ENCODE measurements around the gene DIS3.
"Not testable (repeated sequence)": the region's sequence is repeated elsewhere in the genome, so short reads cannot be mapped to it uniquely, and the experiment has no call there.

Gene DIS3

GRCh38 chr13:72792640-72793039 is 10.9 kb upstream of the DIS3 start:
- Histone ChIP-seq H3K27me3 (ENCODE audit: insufficient read depth, low read length) (no peaks in the 10 kb centered on the region), H3K9ac (ENCODE audit: low read depth, low read length) (no peak overlapping the region), H3K4me3 (ENCODE audit: low read length) (no peak overlapping the region), H3K36me3 (ENCODE audit: insufficient read depth, low read length) (peaks cover 56% of the 10 kb centered on the region), H3K27ac (ENCODE audit: low read depth, low read length) (no peak overlapping the region), H3K9me3 (ENCODE audit: insufficient read depth, low read depth, low read length) (no peaks in the 10 kb centered on the region), H3K4me1 (ENCODE audit: insufficient read depth, low read length) (no peaks in the 10 kb centered on the region)
- 100% methylated on average over 1 of the region's 2 CpGs for WGBS

- H3K4me3 ChIP-seq (ENCODE audit: low read length): no peak overlapping the region
- no peak overlapping the region for H3K9ac ChIP-seq (ENCODE audit: low read depth, low read length)
- no peaks in the 10 kb centered on the region for H3K4me1 ChIP-seq (ENCODE audit: insufficient read depth, low read length)
- H3K27ac ChIP-seq (ENCODE audit: low read depth, low read length): no peak overlapping the region
- H3K36me3 ChIP-seq (ENCODE audit: insufficient read depth, low read length): peaks cover 44% of the 10 kb centered on the region
- H3K9me3 ChIP-seq (ENCODE audit: insufficient read depth, low read depth, low read length): no peaks in the 10 kb centered on the region
- WGBS: no CpG with 5 or more reads among the region's 1 CpG
- H3K27me3 ChIP-seq (ENCODE audit: insufficient read depth, low read length): no peaks in the 10 kb centered on the region
These were observed 7.1 kb upstream of the DIS3 start for GRCh38 chr13:72788831-72789230.

GRCh38 chr13:72784679-72785078 is 3.0 kb upstream of the DIS3 start:
- WGBS: 94% methylated on average over 4 of the region's 4 CpGs
- H3K4me1 ChIP-seq (ENCODE audit: insufficient read depth, low read length): peaks cover 14% of the 10 kb centered on the region; the same call in 1 of the 2 replicates
- not testable (repeated sequence) for H3K27me3 ChIP-seq (ENCODE audit: insufficient read depth, low read length); H3K9ac ChIP-seq (ENCODE audit: low read depth, low read length); H3K9me3 ChIP-seq (ENCODE audit: insufficient read depth, low read depth, low read length); H3K27ac ChIP-seq (ENCODE audit: low read depth, low read length); H3K4me3 ChIP-seq (ENCODE audit: low read length)
- peaks cover 34% of the 10 kb centered on the region for H3K36me3 ChIP-seq (ENCODE audit: insufficient read depth, low read length)

GRCh38 chr13:72782717-72783116 is 1.0 kb upstream of the DIS3 start:
- peak overlapping the region; percentile 79 for H3K4me3 ChIP-seq (ENCODE audit: low read length)
- peak overlapping the region; percentile 62; the same call in 1 of the 2 replicates for H3K9ac ChIP-seq (ENCODE audit: low read depth, low read length)
- H3K4me1 ChIP-seq (ENCODE audit: insufficient read depth, low read length): peaks cover 14% of the 10 kb centered on the region; the same call in 1 of the 2 replicates
- no peaks in the 10 kb centered on the region for H3K27me3 ChIP-seq (ENCODE audit: insufficient read depth, low read length)
- WGBS: 3% methylated on average over 4 of the region's 7 CpGs
- peaks cover 51% of the 10 kb centered on the region for H3K36me3 ChIP-seq (ENCODE audit: insufficient read depth, low read length)
- H3K27ac ChIP-seq (ENCODE audit: low read depth, low read length): no peak overlapping the region
- H3K9me3 ChIP-seq (ENCODE audit: insufficient read depth, low read depth, low read length): no peaks in the 10 kb centered on the region

- 100% methylated on average over 1 of the region's 2 CpGs for WGBS
- peaks cover 100% of the 10 kb centered on the region for H3K36me3 ChIP-seq (ENCODE audit: insufficient read depth, low read length)
- no peak overlapping the region for H3K27ac ChIP-seq (ENCODE audit: low read depth, low read length)
These were observed 7.7 kb downstream of the DIS3 start for GRCh38 chr13:72774019-72774418.

GRCh38 chr13:72763411-72763810 is 18.3 kb downstream of the DIS3 start:
- H3K27me3 ChIP-seq (ENCODE audit: insufficient read depth, low read length): no peaks in the 10 kb centered on the region
- no peak overlapping the region for H3K4me3 ChIP-seq (ENCODE audit: low read length)
- no peak overlapping the region for H3K27ac ChIP-seq (ENCODE audit: low read depth, low read length)
- no peaks in the 10 kb centered on the region for H3K9me3 ChIP-seq (ENCODE audit: insufficient read depth, low read depth, low read length)
- H3K36me3 ChIP-seq (ENCODE audit: insufficient read depth, low read length): peaks cover 100% of the 10 kb centered on the region
- 100% methylated on average over 2 of the region's 2 CpGs for WGBS
- no peak overlapping the region for H3K9ac ChIP-seq (ENCODE audit: low read depth, low read length)
- H3K4me1 ChIP-seq (ENCODE audit: insufficient read depth, low read length): no peaks in the 10 kb centered on the region

More at GRCh38 chr13:72774019-72774418, 7.7 kb downstream of the DIS3 start:
- no peak overlapping the region for H3K4me3 ChIP-seq (ENCODE audit: low read length)
- no peaks in the 10 kb centered on the region for H3K4me1 ChIP-seq (ENCODE audit: insufficient read depth, low read length)
- H3K9me3 ChIP-seq (ENCODE audit: insufficient read depth, low read depth, low read length): no peaks in the 10 kb centered on the region
- no peak overlapping the region for H3K9ac ChIP-seq (ENCODE audit: low read depth, low read length)
- no peaks in the 10 kb centered on the region for H3K27me3 ChIP-seq (ENCODE audit: insufficient read depth, low read length)

- Histone ChIP-seq H3K4me3 (ENCODE audit: low read length) (no peak overlapping the region), H3K9me3 (ENCODE audit: insufficient read depth, low read depth, low read length) (no peaks in the 10 kb centered on the region), H3K27me3 (ENCODE audit: insufficient read depth, low read length) (no peaks in the 10 kb centered on the region), H3K4me1 (ENCODE audit: insufficient read depth, low read length) (no peaks in the 10 kb centered on the region), H3K9ac (ENCODE audit: low read depth, low read length) (no peak overlapping the region), H3K27ac (ENCODE audit: low read depth, low read length) (no peak overlapping the region), H3K36me3 (ENCODE audit: insufficient read depth, low read length) (peaks cover 96% of the 10 kb centered on the region)
- 87% methylated on average over 2 of the region's 3 CpGs for WGBS
These were observed 21.5 kb downstream of the DIS3 start for GRCh38 chr13:72760189-72760588.

- H3K27me3 ChIP-seq (ENCODE audit: insufficient read depth, low read length): no peaks in the 10 kb centered on the region
- 100% methylated on average over 3 of the region's 4 CpGs for WGBS
- H3K27ac ChIP-seq (ENCODE audit: low read depth, low read length): no peak overlapping the region
- H3K36me3 ChIP-seq (ENCODE audit: insufficient read depth, low read length): peaks cover 96% of the 10 kb centered on the region
- no peak overlapping the region for H3K4me3 ChIP-seq (ENCODE audit: low read length)
- H3K9me3 ChIP-seq (ENCODE audit: insufficient read depth, low read depth, low read length): no peaks in the 10 kb centered on the region
- H3K4me1 ChIP-seq (ENCODE audit: insufficient read depth, low read length): no peaks in the 10 kb centered on the region
- H3K9ac ChIP-seq (ENCODE audit: low read depth, low read length): no peak overlapping the region
These were observed 23.7 kb downstream of the DIS3 start for GRCh38 chr13:72757792-72758535.

- H3K9ac ChIP-seq (ENCODE audit: low read depth, low read length): no peak overlapping the region
- peaks cover 95% of the 10 kb centered on the region for H3K36me3 ChIP-seq (ENCODE audit: insufficient read depth, low read length)
- WGBS: 97% methylated on average over 6 of the region's 6 CpGs
- H3K4me3 ChIP-seq (ENCODE audit: low read length): no peak overlapping the region
- no peaks in the 10 kb centered on the region for H3K9me3 ChIP-seq (ENCODE audit: insufficient read depth, low read depth, low read length)
- H3K27me3 ChIP-seq (ENCODE audit: insufficient read depth, low read length): no peaks in the 10 kb centered on the region
- H3K4me1 ChIP-seq (ENCODE audit: insufficient read depth, low read length): no peaks in the 10 kb centered on the region
- no peak overlapping the region for H3K27ac ChIP-seq (ENCODE audit: low read depth, low read length)
These were observed 27.6 kb downstream of the DIS3 start for GRCh38 chr13:72754111-72754510.

GRCh38 chr13:72751220-72751619 is 30.5 kb downstream of the DIS3 start:
- peaks cover 99% of the 10 kb centered on the region for H3K36me3 ChIP-seq (ENCODE audit: insufficient read depth, low read length)
- H3K27ac ChIP-seq (ENCODE audit: low read depth, low read length): no peak overlapping the region
- H3K4me3 ChIP-seq (ENCODE audit: low read length): no peak overlapping the region
- no peak overlapping the region for H3K9ac ChIP-seq (ENCODE audit: low read depth, low read length)
- no peaks in the 10 kb centered on the region for H3K9me3 ChIP-seq (ENCODE audit: insufficient read depth, low read depth, low read length)
- no peaks in the 10 kb centered on the region for H3K27me3 ChIP-seq (ENCODE audit: insufficient read depth, low read length)
- H3K4me1 ChIP-seq (ENCODE audit: insufficient read depth, low read length): no peaks in the 10 kb centered on the region

- Histone ChIP-seq H3K9me3 (ENCODE audit: insufficient read depth, low read depth, low read length) (no peaks in the 10 kb centered on the region), H3K4me1 (ENCODE audit: insufficient read depth, low read length) (no peaks in the 10 kb centered on the region), H3K27me3 (ENCODE audit: insufficient read depth, low read length) (no peaks in the 10 kb centered on the region), H3K27ac (ENCODE audit: low read depth, low read length) (no peak overlapping the region), H3K9ac (ENCODE audit: low read depth, low read length) (no peak overlapping the region), H3K36me3 (ENCODE audit: insufficient read depth, low read length) (peaks cover 96% of the 10 kb centered on the region), H3K4me3 (ENCODE audit: low read length) (no peak overlapping the region)
- 100% methylated on average over 1 of the region's 1 CpG for WGBS
These were observed 36.4 kb downstream of the DIS3 start for GRCh38 chr13:72745260-72745659.

GRCh38 chr13:72740015-72740414 is 41.7 kb downstream of the DIS3 start:
- no peaks in the 10 kb centered on the region for H3K4me1 ChIP-seq (ENCODE audit: insufficient read depth, low read length)
- no peaks in the 10 kb centered on the region for H3K9me3 ChIP-seq (ENCODE audit: insufficient read depth, low read depth, low read length)
- H3K27ac ChIP-seq (ENCODE audit: low read depth, low read length): no peak overlapping the region
- no peak overlapping the region for H3K9ac ChIP-seq (ENCODE audit: low read depth, low read length)
- H3K27me3 ChIP-seq (ENCODE audit: insufficient read depth, low read length): no peaks in the 10 kb centered on the region
- no peak overlapping the region for H3K4me3 ChIP-seq (ENCODE audit: low read length)
- H3K36me3 ChIP-seq (ENCODE audit: insufficient read depth, low read length): peaks cover 95% of the 10 kb centered on the region
- 90% methylated on average over 1 of the region's 1 CpG for WGBS

All from HUES64 (cell line).